MM.1S (cell line): Measurements from ENCODE around the gene TMEM123.

Experiments
- DNase-seq: peaks from one replicate; pipeline ENCODE4 v3.0.0-alpha.2; 2015
- H2AFZ ChIP-seq: fragments of 300-600 bp; sonication (generic); 2 replicates; pipeline ENCODE4 v1.6.0; 2016; ENCODE audit warnings: antibody characterized with exemption, low read length
- H3F3A ChIP-seq: fragments of 300-600 bp; sonication (generic); 2 replicates; pipeline ENCODE4 v1.6.1; 2016; ENCODE audit warnings: mild to moderate bottlenecking, antibody characterized with exemption, low read length, moderate library complexity, mixed read lengths; ENCODE audit not compliant: insufficient read depth
- H3K27ac ChIP-seq: fragments of 300-600 bp; sonication (generic); 2 replicates; pipeline ENCODE4 v1.5.1; 2016; ENCODE audit warnings: mild to moderate bottlenecking, low read length
- H3K27me3 ChIP-seq: fragments of 300-600 bp; sonication (generic); replicated peaks from 2 replicates; pipeline ENCODE4 v1.6.0; 2016; ENCODE audit warnings: low read length; ENCODE audit not compliant: insufficient read depth
- H3K36me3 ChIP-seq: fragments of 300-600 bp; sonication (generic); replicated peaks from 2 replicates; pipeline ENCODE4 v1.6.1; 2016; ENCODE audit warnings: mild to moderate bottlenecking, low read length, mixed read lengths; ENCODE audit not compliant: insufficient read depth
- H3K4me1 ChIP-seq: fragments of 300-600 bp; sonication (generic); 2 replicates; pipeline ENCODE4 v1.6.1; 2016; ENCODE audit warnings: low read length, mixed read lengths
- H3K4me2 ChIP-seq: fragments of 300-600 bp; sonication (generic); 2 replicates; pipeline ENCODE4 v1.6.0; 2016; ENCODE audit warnings: low read depth, low read length
- H3K4me3 ChIP-seq: fragments of 300-600 bp; sonication (generic); 2 replicates; pipeline ENCODE4 v1.5.1; 2016; ENCODE audit warnings: low read length, mixed read lengths
- H3K79me2 ChIP-seq: fragments of 300-600 bp; sonication (generic); 2 replicates; pipeline ENCODE4 v1.6.1; 2016; ENCODE audit warnings: mixed run types, low read length, mixed read lengths
- H3K9ac ChIP-seq: fragments of 300-600 bp; sonication (generic); 2 replicates; pipeline ENCODE4 v1.6.1; 2016; ENCODE audit warnings: low read length, mixed read lengths
- H3K9me2 ChIP-seq: fragments of 300-600 bp; sonication (generic); replicated peaks from 2 replicates; pipeline ENCODE4 v1.6.1; 2016; ENCODE audit warnings: mild to moderate bottlenecking, low read length, mixed read lengths; ENCODE audit not compliant: insufficient read depth
- H3K9me3 ChIP-seq: fragments of 300-600 bp; sonication (generic); replicated peaks from 2 replicates; pipeline ENCODE4 v1.6.1; 2016; ENCODE audit warnings: mild to moderate bottlenecking, low read length, mixed read lengths; ENCODE audit not compliant: insufficient read depth
- H4K20me1 ChIP-seq: fragments of 300-600 bp; sonication (generic); 2 replicates; pipeline ENCODE4 v1.6.1; 2016; ENCODE audit warnings: mild to moderate bottlenecking, low read length, moderate library complexity, mixed read lengths; ENCODE audit not compliant: insufficient read depth
- EZH2 ChIP-seq: fragments of 300-600 bp; sonication (generic); optimal IDR thresholded peaks from 2 replicates; pipeline ENCODE3; 2017; ENCODE audit warnings: low read depth, mild to moderate bottlenecking, antibody characterized with exemption, low read length, mixed read lengths
- EZH2phosphoT487 ChIP-seq: fragments of 300-600 bp; sonication (generic); IDR thresholded peaks from 2 replicates; pipeline ENCODE4 v1.6.1; 2018; ENCODE audit warnings: antibody characterized with exemption, low read length
- TF ChIP-seq, protein P1 (sequence below): fragments of 300-600 bp; sonication (generic); IDR thresholded peaks from 2 replicates; pipeline ENCODE4 v1.5.1; 2016; ENCODE audit warnings: antibody characterized with exemption, low read length, mixed read lengths

Gene TMEM123

DNA sequence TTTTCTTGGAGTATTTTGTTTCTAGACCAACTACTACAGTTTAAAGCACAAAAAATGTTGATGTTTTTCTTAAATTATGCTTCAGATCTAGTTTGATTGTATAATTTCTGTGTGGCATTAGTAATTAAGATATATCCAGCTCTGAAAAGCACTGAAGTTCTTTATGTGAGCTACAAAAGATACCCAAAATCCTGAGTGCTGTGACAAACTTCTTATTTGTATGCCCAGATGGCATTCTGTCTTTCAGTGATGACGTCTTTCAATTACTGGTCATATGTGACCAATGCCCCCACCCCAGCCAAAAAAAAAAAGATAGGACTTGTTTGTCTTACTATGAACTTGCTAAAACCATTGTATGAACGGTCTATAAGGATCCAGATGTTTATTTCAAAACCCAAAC is 54.3 kb downstream of the TMEM123 start:
- no peak for DNase-seq
- Histone ChIP-seq H3K9ac (no peak overlapping the region), H3K9me2 (no peaks in the 10 kb centered on the region), H2AFZ (no peak overlapping the region), H3K27ac (no peak overlapping the region), H3K79me2 (peaks cover 14% of the 10 kb centered on the region), H3K27me3 (no peaks in the 10 kb centered on the region), H3K36me3 (peaks cover 14% of the 10 kb centered on the region; the same call in 1 of the 2 replicates), H3K4me3 (no peak overlapping the region), H4K20me1 (peaks cover 8% of the 10 kb centered on the region; the same call in 1 of the 2 replicates), H3F3A (0 out of 2 replicates have a peak, but pooled peaks cover 4% of the 10 kb centered on the region), H3K9me3 (no peaks in the 10 kb centered on the region), H3K4me1 (no peaks in the 10 kb centered on the region), H3K4me2 (no peak overlapping the region)
- TF ChIP-seq, protein P1, sequence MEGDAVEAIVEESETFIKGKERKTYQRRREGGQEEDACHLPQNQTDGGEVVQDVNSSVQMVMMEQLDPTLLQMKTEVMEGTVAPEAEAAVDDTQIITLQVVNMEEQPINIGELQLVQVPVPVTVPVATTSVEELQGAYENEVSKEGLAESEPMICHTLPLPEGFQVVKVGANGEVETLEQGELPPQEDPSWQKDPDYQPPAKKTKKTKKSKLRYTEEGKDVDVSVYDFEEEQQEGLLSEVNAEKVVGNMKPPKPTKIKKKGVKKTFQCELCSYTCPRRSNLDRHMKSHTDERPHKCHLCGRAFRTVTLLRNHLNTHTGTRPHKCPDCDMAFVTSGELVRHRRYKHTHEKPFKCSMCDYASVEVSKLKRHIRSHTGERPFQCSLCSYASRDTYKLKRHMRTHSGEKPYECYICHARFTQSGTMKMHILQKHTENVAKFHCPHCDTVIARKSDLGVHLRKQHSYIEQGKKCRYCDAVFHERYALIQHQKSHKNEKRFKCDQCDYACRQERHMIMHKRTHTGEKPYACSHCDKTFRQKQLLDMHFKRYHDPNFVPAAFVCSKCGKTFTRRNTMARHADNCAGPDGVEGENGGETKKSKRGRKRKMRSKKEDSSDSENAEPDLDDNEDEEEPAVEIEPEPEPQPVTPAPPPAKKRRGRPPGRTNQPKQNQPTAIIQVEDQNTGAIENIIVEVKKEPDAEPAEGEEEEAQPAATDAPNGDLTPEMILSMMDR, result no peak
- no peak for TF ChIP-seq EZH2
- TF ChIP-seq EZH2phosphoT487, result no peak

DNA sequence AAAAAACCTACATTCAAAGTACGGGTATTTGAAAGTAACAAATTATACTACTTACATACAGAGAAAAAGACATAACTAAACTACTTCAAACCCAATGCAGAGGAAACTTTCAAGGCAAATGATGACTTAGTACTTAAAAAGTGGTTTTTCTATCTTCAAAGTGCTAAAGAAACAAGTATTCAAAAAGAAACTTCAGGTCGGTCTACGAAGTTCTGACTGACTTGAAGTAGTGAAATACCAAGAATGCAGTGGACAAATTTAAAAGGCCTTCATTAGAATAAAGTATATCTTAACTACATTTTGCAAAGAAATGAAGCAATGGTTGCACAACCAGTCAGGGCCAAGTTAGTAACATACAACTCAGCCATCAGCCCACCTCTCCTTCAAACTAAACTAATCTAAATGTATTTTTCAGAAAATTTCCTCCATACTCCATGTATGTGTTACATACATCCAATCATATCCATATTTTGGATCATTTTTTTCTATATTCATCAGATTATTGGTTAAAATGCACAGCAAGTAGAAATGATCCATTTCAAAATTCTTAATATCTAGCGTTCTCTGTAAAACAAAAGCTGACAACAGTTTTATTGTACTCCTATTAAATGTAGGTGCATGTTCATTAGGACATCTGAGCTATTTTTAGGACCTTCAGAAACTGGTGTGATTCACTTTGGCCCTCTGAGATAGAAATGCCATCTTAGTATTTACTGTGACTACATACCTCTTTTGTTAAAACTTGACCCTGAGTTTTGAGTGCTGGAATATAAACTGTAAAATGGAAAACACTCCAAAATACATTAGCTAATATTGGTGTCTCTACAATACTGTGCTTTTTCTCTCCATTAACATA is 55.6 kb downstream of the TMEM123 start:
- H3K36me3 ChIP-seq, result peaks cover 13% of the 10 kb centered on the region; the same call in 1 of the 2 replicates

GRCh38 chr11:102395720-102396393 is 56.7 kb downstream of the TMEM123 start:
- H3K27ac ChIP-seq, result no peak overlapping the region
- H3K9ac ChIP-seq, result no peak overlapping the region
- H3F3A ChIP-seq, result no peaks in the 10 kb centered on the region
- no peaks in the 10 kb centered on the region for H3K9me2 ChIP-seq
- H3K4me1 ChIP-seq, result no peaks in the 10 kb centered on the region
- H3K4me3 ChIP-seq, result no peak overlapping the region
- H4K20me1 ChIP-seq, result no peaks in the 10 kb centered on the region
- no peaks in the 10 kb centered on the region for H3K79me2 ChIP-seq
- H2AFZ ChIP-seq, result no peak overlapping the region
- no peaks in the 10 kb centered on the region for H3K27me3 ChIP-seq
- no peak for DNase-seq
- peaks cover 4% of the 10 kb centered on the region; the same call in 1 of the 2 replicates for H3K36me3 ChIP-seq
- H3K4me2 ChIP-seq, result no peak overlapping the region
- H3K9me3 ChIP-seq, result no peaks in the 10 kb centered on the region
- TF ChIP-seq EZH2 (no peak), EZH2phosphoT487 (no peak)

More for the DNA sequence above, 55.6 kb downstream of the TMEM123 start:
- H3K4me1 ChIP-seq, result no peaks in the 10 kb centered on the region
- H3K9me2 ChIP-seq, result no peaks in the 10 kb centered on the region
- DNase-seq, result no peak
- no peak overlapping the region for H3K4me2 ChIP-seq
- TF ChIP-seq, protein P1, result no peak
- TF ChIP-seq EZH2phosphoT487 (no peak), EZH2 (no peak)
- H3K79me2 ChIP-seq, result peaks cover 3% of the 10 kb centered on the region; the same call in 1 of the 2 replicates
- H4K20me1 ChIP-seq, result peaks cover 8% of the 10 kb centered on the region; the same call in 1 of the 2 replicates
- H2AFZ ChIP-seq, result no peak overlapping the region
- 0 out of 2 replicates have a peak, but pooled peaks cover 4% of the 10 kb centered on the region for H3F3A ChIP-seq
- no peaks in the 10 kb centered on the region for H3K9me3 ChIP-seq
- no peaks in the 10 kb centered on the region for H3K27me3 ChIP-seq
- no peak overlapping the region for H3K9ac ChIP-seq
- no peak overlapping the region for H3K4me3 ChIP-seq
- no peak overlapping the region for H3K27ac ChIP-seq
